GM03348 (cell line): Measurements from ENCODE around the gene HENMT1.
A peak's percentile ranks its signal among the peaks of the same experiment; 100 is the strongest.

ENCODE experiments used
- DNase-seq: peaks from one replicate; pipeline ENCODE4 v3.0.0; 2012; ENCODE audit warnings: low spot score

The HENMT1 gene

GRCh38 chr1:108627256-108627655 lies 33.6 kb downstream of the HENMT1 start:
- no peak for DNase-seq

DNA sequence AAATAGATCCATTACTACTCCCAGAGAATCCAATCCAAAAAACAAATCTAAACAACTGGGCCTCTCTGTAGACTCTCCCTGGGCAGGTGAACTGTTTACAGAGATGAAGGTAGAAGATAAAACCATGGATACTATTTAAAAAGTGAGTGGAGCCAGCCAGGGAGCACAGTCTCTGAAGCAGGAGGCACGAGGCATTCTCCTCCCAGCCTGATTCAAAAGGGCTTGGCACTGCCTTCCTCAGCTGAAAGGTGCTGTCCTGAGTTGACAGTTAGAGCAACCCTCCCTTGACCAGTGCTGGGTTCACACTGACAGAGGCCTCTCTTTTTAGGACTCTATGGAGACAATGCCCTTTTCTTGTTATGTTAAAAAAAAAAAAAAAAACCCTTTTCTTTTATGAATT lies 36.8 kb downstream of the HENMT1 start:
- no peak for DNase-seq

DNA sequence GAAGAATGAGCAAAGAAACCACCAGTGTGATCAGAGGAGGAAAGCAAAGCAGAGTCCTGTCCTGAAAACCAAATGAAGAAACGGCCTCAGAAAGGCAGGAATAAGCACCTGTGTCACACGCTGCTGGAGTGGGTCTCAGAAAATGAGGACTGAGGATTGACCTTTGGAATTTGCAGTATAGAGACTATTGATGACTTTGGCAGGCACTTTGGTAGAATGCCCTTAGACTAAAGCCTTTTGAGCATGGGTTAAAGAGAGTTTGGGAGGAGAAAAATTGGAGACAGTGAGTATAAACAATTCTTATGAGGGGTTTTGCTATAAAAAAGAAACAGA lies 43.2 kb downstream of the HENMT1 start:
- DNase-seq = no peak

DNA sequence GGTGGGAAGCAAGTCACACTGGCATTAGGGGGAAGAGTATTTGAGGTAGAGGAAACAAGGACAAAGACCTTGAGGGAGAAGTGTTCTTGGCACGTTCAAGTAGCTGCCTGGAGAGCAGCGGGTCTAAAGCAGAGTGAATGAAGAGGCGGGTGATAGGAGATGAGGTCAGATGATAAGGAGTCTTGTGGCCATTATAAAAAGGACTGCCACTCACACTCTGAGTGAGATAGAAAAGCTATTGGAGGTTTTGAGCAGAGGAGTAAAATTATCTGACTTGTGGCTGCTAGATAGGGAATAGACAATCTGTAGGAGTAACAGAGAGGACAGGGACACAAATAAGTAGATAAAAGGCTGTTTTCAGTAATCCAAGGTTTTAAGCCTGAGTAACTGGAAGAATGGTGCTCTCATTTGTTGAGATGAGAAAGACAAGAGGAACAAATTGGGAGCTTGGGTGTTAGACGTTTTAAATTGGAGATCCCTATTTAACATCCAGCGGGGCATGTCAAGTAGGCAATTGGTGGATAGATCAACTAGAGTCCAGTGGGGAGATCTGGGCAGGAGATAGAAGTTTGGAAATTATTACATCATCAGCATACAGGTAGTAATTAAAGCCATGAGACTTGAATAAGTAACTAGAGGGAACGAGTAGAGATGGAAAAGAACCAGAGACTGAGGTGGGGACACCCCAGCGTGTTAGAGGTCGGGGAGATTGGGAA lies 43.7 kb downstream of the HENMT1 start:
- DNase-seq = no peak

DNA sequence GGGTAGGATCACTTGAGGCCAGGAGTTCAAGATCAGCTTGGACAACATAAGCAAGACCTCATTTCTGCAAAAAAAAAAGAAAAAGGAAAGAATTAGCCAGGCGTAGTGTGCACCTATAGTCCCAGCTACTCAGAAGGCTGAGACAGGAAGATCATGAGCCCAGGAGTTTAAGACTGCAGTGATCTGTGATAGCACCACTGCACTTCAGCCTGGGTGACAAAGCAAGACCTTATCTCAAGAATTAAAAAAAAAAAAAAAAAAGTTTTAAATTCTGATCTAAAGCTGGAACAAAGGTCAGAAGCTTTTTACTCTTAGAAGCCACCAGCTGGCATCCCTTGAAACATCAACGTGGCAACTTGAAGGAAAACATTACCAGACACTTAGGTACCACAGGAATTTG lies 45.3 kb downstream of the HENMT1 start:
- DNase-seq = no peak

- no peak for DNase-seq
These were observed 48.4 kb downstream of the HENMT1 start for GRCh38 chr1:108612496-108612895.

GRCh38 chr1:108611984-108612383 lies 48.9 kb downstream of the HENMT1 start:
- DNase-seq = no peak

DNA sequence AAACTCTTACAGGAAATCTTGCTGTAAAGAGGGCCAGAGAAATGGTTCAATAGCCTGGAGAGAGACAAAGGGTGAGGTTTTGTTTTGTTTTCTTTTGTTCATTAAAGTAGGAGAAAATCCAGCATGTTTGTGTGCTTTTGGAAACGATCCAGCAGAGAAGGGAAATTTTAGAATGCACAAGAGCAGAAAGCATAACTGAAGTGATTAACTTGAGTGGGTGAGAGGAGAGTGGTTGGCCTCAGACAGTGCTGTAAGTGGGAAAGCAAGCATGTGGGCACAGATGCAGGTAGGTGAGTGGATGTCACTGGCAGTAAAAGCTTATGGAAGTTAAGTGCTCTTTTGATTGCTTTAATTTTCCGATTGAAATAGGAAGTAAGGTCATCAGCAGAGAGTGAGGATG lies 50.8 kb downstream of the HENMT1 start:
- DNase-seq = no peak

GRCh38 chr1:108609483-108610049 lies 51.3 kb downstream of the HENMT1 start:
- DNase-seq = no peak

DNA sequence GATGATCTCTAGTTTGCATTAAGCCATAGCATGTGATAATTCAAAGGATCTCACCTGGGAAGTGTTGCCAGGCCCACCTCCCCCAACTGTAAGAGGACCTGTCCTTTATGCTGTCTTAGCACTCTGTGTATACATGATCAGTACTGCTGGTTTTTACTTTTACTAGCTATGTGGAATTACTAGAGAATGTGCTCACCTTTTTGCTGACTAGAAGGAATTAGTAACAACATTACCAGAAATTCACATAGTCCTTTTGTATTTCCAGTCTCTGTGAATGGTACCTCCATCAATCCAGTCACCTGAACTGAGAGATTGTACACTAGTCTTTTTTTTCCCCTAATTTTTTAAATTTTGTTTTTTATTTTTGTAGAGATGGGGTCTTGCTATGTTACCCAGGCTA lies 54.4 kb downstream of the HENMT1 start:
- no peak for DNase-seq

DNA sequence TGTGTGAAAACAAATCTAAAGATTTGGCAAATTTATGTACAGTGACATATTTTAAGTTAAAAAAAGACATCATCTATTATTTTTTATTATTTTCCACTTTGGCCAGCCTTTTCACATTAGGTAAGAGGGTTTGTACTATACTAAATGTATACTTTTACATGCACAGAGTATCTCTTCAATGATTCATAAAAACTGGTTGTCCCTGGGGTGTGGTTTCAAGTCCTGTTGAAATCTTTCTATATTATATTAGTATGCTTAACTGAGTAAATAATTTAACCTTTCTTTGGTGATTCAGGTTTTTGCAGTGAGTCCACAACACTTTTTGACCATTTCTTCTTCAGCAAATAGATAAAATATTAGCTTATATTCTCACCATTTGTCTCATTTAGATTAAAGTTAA lies 55.3 kb downstream of the HENMT1 start:
- no peak for DNase-seq

- no peak for DNase-seq
These were observed 59.0 kb downstream of the HENMT1 start for GRCh38 chr1:108601708-108602410.

DNA sequence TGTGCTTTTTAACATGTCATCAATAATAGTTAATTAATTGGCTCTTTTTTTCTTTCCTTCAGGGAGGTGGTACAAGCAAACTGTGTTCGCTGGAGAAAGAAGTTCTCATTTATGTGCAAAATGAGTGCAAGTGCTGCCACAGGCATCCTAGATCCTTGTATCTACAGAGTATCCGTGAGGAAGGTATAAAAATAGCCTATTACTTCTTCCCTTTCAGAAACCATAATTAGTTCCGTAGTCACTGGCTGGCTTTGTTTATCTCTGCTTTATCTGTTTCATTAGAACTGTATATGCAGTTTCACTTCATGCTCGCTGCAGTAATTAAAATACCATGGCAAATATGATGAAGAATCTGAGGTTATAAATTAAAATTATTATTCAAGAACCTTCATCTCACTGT lies 60.4 kb downstream of the HENMT1 start:
- DNase-seq = no peak

DNA sequence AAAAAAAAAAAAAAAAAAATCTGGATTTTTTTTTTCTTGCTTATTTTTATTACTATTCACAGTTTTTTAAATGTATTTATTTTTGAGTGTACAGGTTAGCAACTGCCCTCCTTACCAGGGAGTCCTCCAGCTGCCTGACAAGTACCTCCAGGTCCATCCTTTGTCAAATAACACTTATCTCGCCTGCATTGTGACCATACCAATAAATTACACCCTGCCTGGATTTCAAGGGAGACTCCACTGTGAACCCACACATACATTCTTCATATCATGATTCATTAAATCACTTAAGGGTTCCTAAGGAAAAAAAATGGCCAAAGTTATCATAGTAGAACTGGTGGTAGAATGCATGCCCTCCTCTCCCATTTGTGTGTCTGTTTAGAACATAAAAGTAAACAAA lies 62.6 kb downstream of the HENMT1 start:
- peak; percentile 17 for DNase-seq
